ENCODE data around the gene KPNA1.

The KPNA1 gene

GRCh38 chr3:122443090-122443489 is 71.6 kb downstream of the KPNA1 start:
- Histone ChIP-seq H3K9me3 (ENCODE audit: insufficient read depth, low read depth, low read length) (no peaks in the 10 kb centered on the region), H3K9ac (ENCODE audit: low read depth, low read length) (peak overlapping the region; percentile 50), H3K4me1 (ENCODE audit: insufficient read depth, low read length) (peaks cover 11% of the 10 kb centered on the region; the same call in 1 of the 2 replicates), H3K4me3 (ENCODE audit: low read length) (peak overlapping the region; percentile 32; the same call in 1 of the 2 replicates), H3K36me3 (ENCODE audit: insufficient read depth, low read depth, low read length) (peaks cover 49% of the 10 kb centered on the region), H3K27me3 (ENCODE audit: insufficient read depth, low read length) (no peaks in the 10 kb centered on the region), H3K27ac (ENCODE audit: low read length) (no peak overlapping the region)

GRCh38 chr3:122435950-122436349 is 78.8 kb downstream of the KPNA1 start:
- Histone ChIP-seq H3K36me3 (ENCODE audit: insufficient read depth, low read depth, low read length) (peaks cover 90% of the 10 kb centered on the region), H3K4me1 (ENCODE audit: insufficient read depth, low read length) (no peaks in the 10 kb centered on the region), H3K9me3 (ENCODE audit: insufficient read depth, low read depth, low read length) (peaks cover 11% of the 10 kb centered on the region), H3K9ac (ENCODE audit: low read depth, low read length) (no peak overlapping the region), H3K27me3 (ENCODE audit: insufficient read depth, low read length) (no peaks in the 10 kb centered on the region), H3K27ac (ENCODE audit: low read length) (no peak overlapping the region), H3K4me3 (ENCODE audit: low read length) (no peak overlapping the region)

DNA sequence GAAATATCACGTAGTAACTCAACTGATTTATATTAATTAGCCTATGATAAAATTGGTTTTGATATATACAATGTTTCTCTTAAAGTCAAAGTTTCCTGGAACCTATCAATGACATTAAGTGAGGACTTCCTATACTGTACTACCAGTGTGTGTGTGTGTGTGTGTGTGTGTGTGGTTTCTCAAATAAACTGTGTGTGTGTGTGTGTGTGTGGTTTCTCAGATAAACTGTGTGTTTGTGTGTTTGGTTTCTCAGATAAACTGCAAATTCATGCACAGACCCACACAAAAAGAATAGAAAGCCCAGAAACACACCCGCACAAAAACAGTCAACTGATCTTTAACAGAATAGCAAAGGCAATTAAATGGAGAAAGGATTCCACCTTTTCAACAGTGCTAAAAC is 84.4 kb downstream of the KPNA1 start:
- Histone ChIP-seq H3K27ac (ENCODE audit: low read length) (no peak overlapping the region), H3K4me1 (ENCODE audit: insufficient read depth, low read length) (no peaks in the 10 kb centered on the region), H3K36me3 (ENCODE audit: insufficient read depth, low read depth, low read length) (peaks cover 79% of the 10 kb centered on the region), H3K27me3 (ENCODE audit: insufficient read depth, low read length) (no peaks in the 10 kb centered on the region), H3K9ac (ENCODE audit: low read depth, low read length) (no peak overlapping the region), H3K4me3 (ENCODE audit: low read length) (no peak overlapping the region), H3K9me3 (ENCODE audit: insufficient read depth, low read depth, low read length) (no peaks in the 10 kb centered on the region)

GRCh38 chr3:122427857-122428471 is 86.8 kb downstream of the KPNA1 start:
- Histone ChIP-seq H3K9me3 (ENCODE audit: insufficient read depth, low read depth, low read length) (no peaks in the 10 kb centered on the region), H3K27me3 (ENCODE audit: insufficient read depth, low read length) (no peaks in the 10 kb centered on the region), H3K4me1 (ENCODE audit: insufficient read depth, low read length) (no peaks in the 10 kb centered on the region), H3K4me3 (ENCODE audit: low read length) (no peak overlapping the region), H3K27ac (ENCODE audit: low read length) (no peak overlapping the region), H3K9ac (ENCODE audit: low read depth, low read length) (no peak overlapping the region), H3K36me3 (ENCODE audit: insufficient read depth, low read depth, low read length) (peaks cover 77% of the 10 kb centered on the region)

DNA sequence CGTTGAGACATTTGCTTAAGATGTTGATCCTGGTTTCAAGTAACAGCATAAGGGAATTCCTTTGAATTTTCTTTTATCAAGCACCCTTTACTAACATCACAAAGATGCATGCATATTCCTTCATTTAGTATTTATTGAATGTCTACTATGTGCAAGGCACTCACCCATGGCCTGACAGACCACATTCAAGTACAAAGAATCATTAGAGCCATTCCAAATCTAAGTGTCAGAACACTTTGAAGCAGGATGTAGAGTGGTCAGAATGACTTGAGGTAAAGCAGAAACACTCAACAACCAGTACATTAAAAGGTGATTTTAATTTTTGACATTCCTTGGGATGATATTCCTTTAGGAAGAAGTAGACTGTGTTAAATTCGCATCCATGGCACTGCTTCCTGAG is 92.9 kb downstream of the KPNA1 start:
- no peaks in the 10 kb centered on the region for H3K27me3 ChIP-seq (ENCODE audit: insufficient read depth, low read length)
- H3K9me3 ChIP-seq (ENCODE audit: insufficient read depth, low read depth, low read length), result no peaks in the 10 kb centered on the region
- H3K27ac ChIP-seq (ENCODE audit: low read length), result no peak overlapping the region
- no peak overlapping the region for H3K4me3 ChIP-seq (ENCODE audit: low read length)
- H3K9ac ChIP-seq (ENCODE audit: low read depth, low read length), result no peak overlapping the region
- peaks cover 40% of the 10 kb centered on the region for H3K36me3 ChIP-seq (ENCODE audit: insufficient read depth, low read depth, low read length)
- H3K4me1 ChIP-seq (ENCODE audit: insufficient read depth, low read length), result peaks cover 6% of the 10 kb centered on the region; the same call in 1 of the 2 replicates

- Histone ChIP-seq H3K9ac (ENCODE audit: low read depth, low read length) (no peak overlapping the region), H3K4me1 (ENCODE audit: insufficient read depth, low read length) (peaks cover 7% of the 10 kb centered on the region; the same call in 1 of the 2 replicates), H3K4me3 (ENCODE audit: low read length) (no peak overlapping the region), H3K9me3 (ENCODE audit: insufficient read depth, low read depth, low read length) (no peaks in the 10 kb centered on the region), H3K27ac (ENCODE audit: low read length) (no peak overlapping the region), H3K36me3 (ENCODE audit: insufficient read depth, low read depth, low read length) (peaks cover 32% of the 10 kb centered on the region), H3K27me3 (ENCODE audit: insufficient read depth, low read length) (no peaks in the 10 kb centered on the region)
Observed at GRCh38 chr3:122421101-122421500, 93.6 kb downstream of the KPNA1 start.

GRCh38 chr3:122416966-122417365 is 97.8 kb downstream of the KPNA1 start:
- Histone ChIP-seq H3K36me3 (ENCODE audit: insufficient read depth, low read depth, low read length) (no peaks in the 10 kb centered on the region; the same call in 1 of the 2 replicates), H3K4me1 (ENCODE audit: insufficient read depth, low read length) (peaks cover 7% of the 10 kb centered on the region; the same call in 1 of the 2 replicates), H3K4me3 (ENCODE audit: low read length) (peak overlapping the region; percentile 93), H3K27me3 (ENCODE audit: insufficient read depth, low read length) (no peaks in the 10 kb centered on the region), H3K27ac (ENCODE audit: low read length) (peak overlapping the region; percentile 53), H3K9me3 (ENCODE audit: insufficient read depth, low read depth, low read length) (no peaks in the 10 kb centered on the region), H3K9ac (ENCODE audit: low read depth, low read length) (peak overlapping the region; percentile 94)

DNA sequence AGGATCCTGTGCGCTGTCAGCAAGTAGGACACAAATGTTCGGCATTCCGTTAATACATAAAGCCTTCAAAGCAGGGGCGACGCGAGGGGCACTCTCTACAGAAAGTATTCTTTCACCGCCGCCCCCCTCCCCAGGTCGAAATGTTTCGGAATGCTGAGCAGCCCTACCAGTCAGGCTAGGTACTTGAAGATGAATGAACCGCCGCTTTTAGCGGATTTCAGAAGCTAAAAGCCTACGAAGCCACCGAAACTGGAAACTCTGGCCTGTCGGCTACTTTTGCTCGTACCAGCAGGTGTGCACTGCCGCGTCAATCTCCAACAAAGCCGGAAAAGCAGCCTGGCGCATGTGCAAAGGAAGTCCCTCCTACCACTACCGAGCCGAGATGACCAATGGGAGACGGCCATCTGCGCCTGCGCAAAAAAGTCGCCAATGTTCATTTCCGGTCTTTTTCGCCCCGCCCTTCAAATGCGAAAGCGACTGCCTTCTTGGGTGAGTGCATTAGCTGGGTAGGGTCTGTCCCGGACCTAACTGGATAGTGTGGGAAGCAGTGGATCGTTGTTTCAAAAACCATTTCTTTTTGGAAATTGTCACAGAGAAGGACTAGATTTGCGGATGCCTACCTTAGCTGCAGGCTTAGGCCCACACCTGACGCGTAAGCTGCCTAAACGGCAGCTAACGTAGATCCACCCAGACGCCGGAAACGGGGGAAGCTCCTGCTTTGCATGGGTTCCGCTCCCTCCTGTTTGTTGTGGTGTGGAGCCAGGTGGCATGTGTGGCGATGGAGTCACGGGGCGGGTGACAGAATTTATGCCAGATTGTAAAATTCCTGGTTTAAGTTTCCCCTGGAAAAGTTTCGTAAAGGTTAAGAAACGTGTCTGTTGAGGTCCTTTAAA is 98.7 kb downstream of the KPNA1 start, which contains the start of gene WDR5B:
Gene WDR5B (minus strand): TSS at position 301 of the 893 bp plus-strand sequence. CDS start 534 bp downstream, outside the sequence.
- Histone ChIP-seq H3K9ac (ENCODE audit: low read depth, low read length) (peak within 1 kb of the TSS; percentile 94), H3K4me1 (ENCODE audit: insufficient read depth, low read length) (peaks cover 7% of the 10 kb centered on the region; the same call in 1 of the 2 replicates), H3K27me3 (ENCODE audit: insufficient read depth, low read length) (no peaks in the 10 kb centered on the region), H3K4me3 (ENCODE audit: low read length) (peak within 1 kb of the TSS; percentile 93), H3K36me3 (ENCODE audit: insufficient read depth, low read depth, low read length) (peaks cover 2% of the 10 kb centered on the region), H3K9me3 (ENCODE audit: insufficient read depth, low read depth, low read length) (no peaks in the 10 kb centered on the region), H3K27ac (ENCODE audit: low read length) (peak within 1 kb of the TSS; percentile 53)

GRCh38 chr3:122415104-122415744 is 99.5 kb downstream of the KPNA1 start:
- Histone ChIP-seq H3K36me3 (ENCODE audit: insufficient read depth, low read depth, low read length) (peaks cover 10% of the 10 kb centered on the region), H3K9me3 (ENCODE audit: insufficient read depth, low read depth, low read length) (no peaks in the 10 kb centered on the region), H3K4me1 (ENCODE audit: insufficient read depth, low read length) (peaks cover 7% of the 10 kb centered on the region; the same call in 1 of the 2 replicates), H3K27ac (ENCODE audit: low read length) (no peak overlapping the region), H3K9ac (ENCODE audit: low read depth, low read length) (peak overlapping the region; percentile 94), H3K27me3 (ENCODE audit: insufficient read depth, low read length) (no peaks in the 10 kb centered on the region), H3K4me3 (ENCODE audit: low read length) (peak overlapping the region; percentile 93)

- Histone ChIP-seq H3K4me1 (ENCODE audit: insufficient read depth, low read length) (peaks cover 7% of the 10 kb centered on the region; the same call in 1 of the 2 replicates), H3K27ac (ENCODE audit: low read length) (no peak overlapping the region), H3K9me3 (ENCODE audit: insufficient read depth, low read depth, low read length) (no peaks in the 10 kb centered on the region), H3K4me3 (ENCODE audit: low read length) (no peak overlapping the region), H3K9ac (ENCODE audit: low read depth, low read length) (no peak overlapping the region), H3K36me3 (ENCODE audit: insufficient read depth, low read depth, low read length) (peaks cover 18% of the 10 kb centered on the region), H3K27me3 (ENCODE audit: insufficient read depth, low read length) (no peaks in the 10 kb centered on the region)
Observed at GRCh38 chr3:122414391-122414790, 100.3 kb downstream of the KPNA1 start.

GRCh38 chr3:122410639-122411038 is 104.1 kb downstream of the KPNA1 start:
- Histone ChIP-seq H3K36me3 (ENCODE audit: insufficient read depth, low read depth, low read length) (peaks cover 43% of the 10 kb centered on the region), H3K9ac (ENCODE audit: low read depth, low read length) (no peak overlapping the region), H3K27me3 (ENCODE audit: insufficient read depth, low read length) (no peaks in the 10 kb centered on the region), H3K27ac (ENCODE audit: low read length) (no peak overlapping the region), H3K9me3 (ENCODE audit: insufficient read depth, low read depth, low read length) (no peaks in the 10 kb centered on the region), H3K4me3 (ENCODE audit: low read length) (no peak overlapping the region), H3K4me1 (ENCODE audit: insufficient read depth, low read length) (no peaks in the 10 kb centered on the region)
